Subcutaneous adipose tissue (tissue), 4 donors: ENCODE results near the gene PLXNB3. TPM values are rescaled to one million over a fixed set of nuclear protein-coding genes. Genes with fewer than 3 reads are reported as not detected.

Source experiments
- CTCF ChIP-seq: fragments of 450-650 bp; IDR thresholded peaks from one replicate; pipeline ENCODE4 v1.5.1; 2016; ENCODE audit warnings: low read depth, mild to moderate bottlenecking, control low read depth, antibody characterized with exemption, moderate library complexity
- total RNA-seq, 4 donors: library from RNA; depleted of rRNA; stranded (reverse); fragments of >200 nt; gene quantifications; one replicate each; pipeline ENCODE4 v1.1.0, GENCODE V29; 2016

The PLXNB3 gene
- total RNA-seq, 4 donors from 2014 or later: 8.8 to 47.3 (median 24.5) TPM

- no peak for TF ChIP-seq CTCF
These were observed 713 bp downstream of the PLXNB3 start for GRCh38 chrX:153764786-153765137.

- no peak for TF ChIP-seq CTCF
These were observed 1.4 kb downstream of the PLXNB3 start for GRCh38 chrX:153765138-153766079.

GRCh38 chrX:153766098-153766817, 2.2 kb downstream of the PLXNB3 start:
- TF ChIP-seq CTCF: no peak

- TF ChIP-seq CTCF: no peak
These were observed 3.0 kb downstream of the PLXNB3 start for GRCh38 chrX:153766871-153767673.

DNA sequence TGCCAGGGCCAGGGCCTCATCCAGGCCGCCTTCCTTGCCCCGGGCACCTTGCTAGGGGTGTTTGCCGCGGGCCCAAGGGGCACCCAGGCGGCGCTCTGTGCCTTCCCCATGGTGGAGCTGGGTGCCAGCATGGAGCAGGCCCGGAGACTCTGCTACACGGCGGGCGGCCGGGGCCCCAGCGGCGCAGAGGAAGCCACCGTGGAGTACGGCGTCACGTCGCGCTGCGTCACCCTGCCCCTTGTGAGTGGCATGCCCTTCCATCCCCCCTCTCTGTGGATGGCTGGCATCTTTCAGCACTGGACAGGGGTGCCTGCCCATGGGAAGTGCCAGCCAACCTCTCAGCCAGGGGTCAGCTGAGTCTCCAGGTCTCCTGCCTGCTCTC, 3.6 kb downstream of the PLXNB3 start:
- no peak for TF ChIP-seq CTCF

DNA sequence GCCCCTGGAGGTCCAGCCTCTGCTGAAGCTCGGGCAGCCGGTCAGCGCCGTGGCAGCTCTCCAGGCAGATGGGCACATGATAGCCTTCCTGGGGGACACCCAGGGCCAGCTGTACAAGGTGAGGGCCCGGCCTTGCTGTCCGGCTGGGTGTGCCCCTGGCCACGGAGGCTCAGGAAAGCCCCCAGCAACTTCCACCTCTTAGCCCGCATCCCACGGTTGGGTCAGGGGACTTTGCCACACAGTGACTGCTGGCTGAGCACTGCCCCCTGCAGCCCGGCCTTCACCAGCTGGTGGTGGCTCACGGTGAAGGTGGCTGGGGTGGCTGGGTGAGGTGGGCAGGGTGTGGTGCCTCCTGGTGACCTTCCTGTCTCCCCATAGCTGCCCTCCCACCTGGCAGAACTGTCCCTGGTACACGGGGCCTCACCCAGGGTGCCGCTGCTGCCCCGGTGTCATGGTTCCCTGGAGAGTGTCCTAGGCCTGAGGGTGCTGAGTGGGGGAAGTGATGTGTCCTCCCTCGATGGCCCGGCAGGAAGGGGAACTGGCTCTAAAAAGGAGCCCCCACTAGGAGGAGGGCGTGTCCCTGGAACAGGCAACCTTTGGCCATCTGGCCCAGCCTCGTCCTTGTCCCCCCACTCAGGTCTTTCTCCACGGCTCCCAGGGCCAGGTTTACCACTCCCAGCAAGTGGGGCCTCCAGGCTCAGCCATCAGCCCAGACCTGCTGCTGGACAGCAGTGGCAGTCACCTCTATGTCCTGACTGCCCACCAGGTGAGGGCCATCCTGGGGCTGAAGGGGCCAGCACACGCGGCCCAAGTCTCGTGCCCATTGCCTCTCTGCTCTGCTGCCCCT, 4.5 kb downstream of the PLXNB3 start:
- TF ChIP-seq CTCF: no peak
